ENCODE data around the gene KCNJ13.

The KCNJ13 gene

GRCh38 chr2:232761301-232761907 lies 15.0 kb downstream of the KCNJ13 start:
- no peaks in the 10 kb centered on the region for H3K27me3 ChIP-seq (ENCODE audit: insufficient read depth, poor library complexity, severe bottlenecking)
- no peaks in the 10 kb centered on the region for H3K4me1 ChIP-seq (ENCODE audit: insufficient read depth, poor library complexity, severe bottlenecking)
- H3K27ac ChIP-seq (ENCODE audit: poor library complexity, severe bottlenecking), result no peak overlapping the region
- no peak overlapping the region for H3K4me3 ChIP-seq (ENCODE audit: severe bottlenecking)
- DNase-seq (ENCODE audit: low spot score), result no peak
- H3K9me3 ChIP-seq (ENCODE audit: severe bottlenecking), result no peaks in the 10 kb centered on the region
- peak; percentile 52; the same call in 1 of the 3 replicates for ATAC-seq (ENCODE audit: low read depth)
- H3K36me3 ChIP-seq (ENCODE audit: low read depth), result peaks cover 86% of the 10 kb centered on the region
- TF ChIP-seq, protein P1, sequence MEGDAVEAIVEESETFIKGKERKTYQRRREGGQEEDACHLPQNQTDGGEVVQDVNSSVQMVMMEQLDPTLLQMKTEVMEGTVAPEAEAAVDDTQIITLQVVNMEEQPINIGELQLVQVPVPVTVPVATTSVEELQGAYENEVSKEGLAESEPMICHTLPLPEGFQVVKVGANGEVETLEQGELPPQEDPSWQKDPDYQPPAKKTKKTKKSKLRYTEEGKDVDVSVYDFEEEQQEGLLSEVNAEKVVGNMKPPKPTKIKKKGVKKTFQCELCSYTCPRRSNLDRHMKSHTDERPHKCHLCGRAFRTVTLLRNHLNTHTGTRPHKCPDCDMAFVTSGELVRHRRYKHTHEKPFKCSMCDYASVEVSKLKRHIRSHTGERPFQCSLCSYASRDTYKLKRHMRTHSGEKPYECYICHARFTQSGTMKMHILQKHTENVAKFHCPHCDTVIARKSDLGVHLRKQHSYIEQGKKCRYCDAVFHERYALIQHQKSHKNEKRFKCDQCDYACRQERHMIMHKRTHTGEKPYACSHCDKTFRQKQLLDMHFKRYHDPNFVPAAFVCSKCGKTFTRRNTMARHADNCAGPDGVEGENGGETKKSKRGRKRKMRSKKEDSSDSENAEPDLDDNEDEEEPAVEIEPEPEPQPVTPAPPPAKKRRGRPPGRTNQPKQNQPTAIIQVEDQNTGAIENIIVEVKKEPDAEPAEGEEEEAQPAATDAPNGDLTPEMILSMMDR (IDR thresholded peaks at IDR 0.05; ENCODE audit: poor library complexity, severe bottlenecking), result peak; percentile 83

DNA sequence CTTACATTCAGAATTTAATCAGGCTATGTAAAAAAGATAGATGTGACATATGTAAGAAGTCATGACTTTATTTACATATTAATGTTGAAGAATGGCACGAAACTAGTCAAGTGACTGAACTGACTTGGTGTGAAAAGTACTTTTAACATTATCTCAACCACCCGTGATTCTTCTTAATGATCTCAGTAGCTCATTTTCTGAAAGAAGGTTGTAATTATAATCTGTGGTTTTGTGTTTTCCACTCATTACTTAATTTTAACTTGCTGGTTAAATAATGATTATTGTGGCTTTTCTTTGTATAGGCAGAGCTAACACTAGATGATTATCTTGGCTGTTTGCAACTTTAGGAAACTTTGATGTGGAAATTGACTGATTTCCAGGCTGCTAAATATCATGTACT lies 18.5 kb downstream of the KCNJ13 start:
- no peak for ATAC-seq (ENCODE audit: low read depth)

GRCh38 chr2:232750135-232750671 lies 26.2 kb downstream of the KCNJ13 start:
- Histone ChIP-seq H3K9me3 (ENCODE audit: severe bottlenecking) (no peaks in the 10 kb centered on the region), H3K4me1 (ENCODE audit: insufficient read depth, poor library complexity, severe bottlenecking) (no peaks in the 10 kb centered on the region), H3K36me3 (ENCODE audit: low read depth) (peaks cover 83% of the 10 kb centered on the region), H3K27me3 (ENCODE audit: insufficient read depth, poor library complexity, severe bottlenecking) (no peaks in the 10 kb centered on the region), H3K4me3 (ENCODE audit: severe bottlenecking) (no peak overlapping the region), H3K27ac (ENCODE audit: poor library complexity, severe bottlenecking) (no peak overlapping the region)
- TF ChIP-seq, protein P1 (IDR thresholded peaks at IDR 0.05; ENCODE audit: poor library complexity, severe bottlenecking), result no peak
- ATAC-seq (ENCODE audit: low read depth) (no peak), DNase-seq (ENCODE audit: low spot score) (no peak)

More for the DNA sequence above, 18.5 kb downstream of the KCNJ13 start:
- no peaks in the 10 kb centered on the region for H3K9me3 ChIP-seq (ENCODE audit: severe bottlenecking)
- no peaks in the 10 kb centered on the region for H3K27me3 ChIP-seq (ENCODE audit: insufficient read depth, poor library complexity, severe bottlenecking)
- H3K4me3 ChIP-seq (ENCODE audit: severe bottlenecking), result no peak overlapping the region
- no peaks in the 10 kb centered on the region for H3K4me1 ChIP-seq (ENCODE audit: insufficient read depth, poor library complexity, severe bottlenecking)
- DNase-seq (ENCODE audit: low spot score), result no peak
- no peak overlapping the region for H3K27ac ChIP-seq (ENCODE audit: poor library complexity, severe bottlenecking)
- TF ChIP-seq, protein P1 (IDR thresholded peaks at IDR 0.05; ENCODE audit: poor library complexity, severe bottlenecking), result no peak
- H3K36me3 ChIP-seq (ENCODE audit: low read depth), result peaks cover 82% of the 10 kb centered on the region

DNA sequence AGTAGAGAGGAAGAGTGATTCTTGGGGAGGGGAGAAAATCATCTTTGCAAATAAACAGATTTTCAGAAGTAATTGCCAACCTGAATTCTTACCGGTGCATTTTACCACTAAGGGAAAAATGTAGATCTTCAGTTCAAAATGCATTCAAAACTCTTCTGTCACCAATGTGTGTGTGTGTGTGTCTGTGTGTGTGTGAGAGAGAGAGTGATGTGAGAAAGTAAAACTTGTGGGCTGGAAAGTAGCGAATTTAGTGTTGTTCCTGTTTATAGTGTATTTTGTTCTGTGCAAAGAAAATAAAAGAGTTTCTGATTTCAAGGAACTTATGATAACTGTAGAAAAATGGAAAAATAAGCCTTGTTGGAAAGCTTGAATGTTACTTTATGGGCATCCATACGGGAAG lies 27.0 kb downstream of the KCNJ13 start:
- Histone ChIP-seq H3K4me1 (ENCODE audit: insufficient read depth, poor library complexity, severe bottlenecking) (no peaks in the 10 kb centered on the region), H3K27ac (ENCODE audit: poor library complexity, severe bottlenecking) (no peak overlapping the region), H3K27me3 (ENCODE audit: insufficient read depth, poor library complexity, severe bottlenecking) (no peaks in the 10 kb centered on the region), H3K36me3 (ENCODE audit: low read depth) (peaks cover 78% of the 10 kb centered on the region), H3K9me3 (ENCODE audit: severe bottlenecking) (no peaks in the 10 kb centered on the region), H3K4me3 (ENCODE audit: severe bottlenecking) (no peak overlapping the region)
- TF ChIP-seq, protein P1 (IDR thresholded peaks at IDR 0.05; ENCODE audit: poor library complexity, severe bottlenecking), result no peak
- DNase-seq (ENCODE audit: low spot score) (no peak), ATAC-seq (ENCODE audit: low read depth) (no peak)

DNA sequence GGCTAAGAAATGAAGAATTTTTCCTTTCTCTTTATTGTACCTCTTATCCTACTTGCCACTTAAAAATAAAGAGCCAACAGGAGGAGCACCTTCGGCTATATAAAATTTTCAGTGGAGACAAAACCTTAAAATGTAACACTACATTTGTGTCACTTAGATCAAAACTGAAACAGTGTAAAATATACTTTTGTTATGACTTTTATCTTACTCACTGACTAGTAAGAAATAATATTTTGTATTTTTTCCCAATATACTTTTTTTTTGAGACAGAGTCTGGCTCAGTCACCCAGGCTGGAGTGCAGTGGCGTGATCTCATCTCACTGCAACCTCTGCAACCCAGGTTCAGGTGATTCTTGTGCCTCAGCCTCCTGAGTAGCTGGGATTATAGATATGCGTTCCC lies 28.3 kb downstream of the KCNJ13 start:
- ATAC-seq (ENCODE audit: low read depth) (no peak), DNase-seq (ENCODE audit: low spot score) (no peak)
- Histone ChIP-seq H3K27ac (ENCODE audit: poor library complexity, severe bottlenecking) (no peak overlapping the region), H3K27me3 (ENCODE audit: insufficient read depth, poor library complexity, severe bottlenecking) (no peaks in the 10 kb centered on the region), H3K4me3 (ENCODE audit: severe bottlenecking) (no peak overlapping the region), H3K9me3 (ENCODE audit: severe bottlenecking) (no peaks in the 10 kb centered on the region), H3K4me1 (ENCODE audit: insufficient read depth, poor library complexity, severe bottlenecking) (no peaks in the 10 kb centered on the region), H3K36me3 (ENCODE audit: low read depth) (peaks cover 67% of the 10 kb centered on the region)
- TF ChIP-seq, protein P1 (IDR thresholded peaks at IDR 0.05; ENCODE audit: poor library complexity, severe bottlenecking), result no peak

All from RWPE2 (cell line).